Fibroblast of lung (primary cell): ENCODE measurements around the gene FAM20C. TPM values are rescaled to one million over a fixed set of nuclear protein-coding genes. Genes with fewer than 3 reads are reported as not detected.

ENCODE experiments used
- DNase-seq, 2 donors: peaks; one replicate each; pipeline versions ENCODE4 v3.0.0 to v3.0.0-alpha.2; 2010; ENCODE audit warnings: low read depth in 2 of 2
- H2AFZ ChIP-seq: 2 replicates; pipeline ENCODE4 v1.5.1; 2012; ENCODE audit warnings: low read length, control low read depth, inconsistent platforms
- H3K27ac ChIP-seq: 2 replicates; pipeline ENCODE4 v1.5.1; 2011; ENCODE audit warnings: low read length, control low read depth; ENCODE audit not compliant: insufficient read depth
- H3K27me3 ChIP-seq: 2 replicates; pipeline ENCODE4 v1.5.1; 2011; ENCODE audit warnings: mild to moderate bottlenecking, low read length; ENCODE audit not compliant: control insufficient read depth, insufficient read depth
- H3K36me3 ChIP-seq: 2 replicates; pipeline ENCODE4 v1.5.1; 2011; ENCODE audit warnings: low read length; ENCODE audit not compliant: control insufficient read depth, insufficient read depth
- H3K4me1 ChIP-seq: 2 replicates; pipeline ENCODE4 v1.5.1; 2011; ENCODE audit warnings: low read length; ENCODE audit not compliant: control insufficient read depth, insufficient read depth; ENCODE audit errors: extremely low read depth
- H3K4me2 ChIP-seq: 2 replicates; pipeline ENCODE4 v1.5.1; 2011; ENCODE audit warnings: low read length, control low read depth; ENCODE audit not compliant: insufficient read depth; ENCODE audit errors: extremely low read depth
- H3K4me3 ChIP-seq, 4 experiments: fragments of 200-600 bp in 1 of 4; sonication (generic) in 1 of 4; replicated peaks in 1 of 4; 2 replicates each; pipeline ENCODE4 v1.5.1; 2011 to 2016; ENCODE audit warnings: low read length in 4 of 4, low read depth in 3 of 4, mild to moderate bottlenecking in 3 of 4, control low read depth in 2 of 4, inconsistent platforms in 1 of 4, mixed read lengths in 1 of 4; ENCODE audit not compliant: insufficient read depth in 1 of 4; ENCODE audit errors: control extremely low read depth in 1 of 4
- H3K79me2 ChIP-seq: 2 replicates; pipeline ENCODE4 v1.5.1; 2012; ENCODE audit warnings: mild to moderate bottlenecking, low read length, inconsistent platforms; ENCODE audit not compliant: control insufficient read depth, insufficient read depth
- H3K9ac ChIP-seq: 2 replicates; pipeline ENCODE4 v1.5.1; 2011; ENCODE audit warnings: mild to moderate bottlenecking, low read length, control low read depth; ENCODE audit not compliant: insufficient read depth
- H3K9me3 ChIP-seq: 2 replicates; pipeline ENCODE4 v1.5.1; 2012; ENCODE audit warnings: low read depth, low read length; ENCODE audit not compliant: control insufficient read depth, insufficient read depth
- H4K20me1 ChIP-seq: 2 replicates; pipeline ENCODE4 v1.5.1; 2011; ENCODE audit warnings: low read length; ENCODE audit not compliant: control insufficient read depth, insufficient read depth; ENCODE audit errors: extremely low read depth
- CTCF ChIP-seq, 2 donors: IDR thresholded peaks in 1 of 2; conservative IDR thresholded peaks in 1 of 2; 1 replicate in 1 of 2; 2 replicates in 1 of 2; pipeline ENCODE4 v1.5.1; 2011 to 2012; ENCODE audit warnings: low read length in 2 of 2, control low read depth in 1 of 2, inconsistent platforms in 1 of 2, low read depth in 1 of 2, mild to moderate bottlenecking in 1 of 2
- EZH2 ChIP-seq: IDR thresholded peaks from 2 replicates; pipeline ENCODE4 v1.5.1; 2012; ENCODE audit warnings: low read length, control low read depth, mild to moderate bottlenecking; ENCODE audit errors: missing control alignments
- polyA plus RNA-seq, 2 donors: library from polyadenylated mRNA; depleted of rRNA in 1 of 2; stranded (reverse) in 1 of 2; unstranded in 1 of 2; fragments of >200 nt; gene quantifications; 2 replicates each; pipeline ENCODE4 v1.2.1, GENCODE V29; 2011 to 2012; ENCODE audit warnings: missing spikeins in 1 of 2
- total RNA-seq: library from RNA; depleted of rRNA; stranded (reverse); fragments of >200 nt; gene quantifications from 2 replicates; pipeline ENCODE4 v1.2.1, GENCODE V29; 2014

FAM20C gene
- total and polyA plus RNA-seq, 2 donors (not counting 1 experiment from before 2014, with no cell fraction given), result 31.8 to 70.7 TPM

GRCh38 chr7:297611-298374 is 105.4 kb downstream of the FAM20C start:
- no peak for TF ChIP-seq EZH2
- no peak for TF ChIP-seq CTCF (conservative IDR thresholded peaks at IDR 0.05 in 1 of 2, IDR thresholded peaks at IDR 0.05 in 1 of 2; ENCODE audit: low read depth in 1 of 2, low read length in 2 of 2)
- Histone ChIP-seq H3K9me3 (no peaks in the 10 kb centered on the region), H3K79me2 (no peaks in the 10 kb centered on the region), H3K4me2 (no peak overlapping the region), H3K27ac (no peak overlapping the region), H2AFZ (no peak overlapping the region), H3K9ac (no peak overlapping the region), H3K4me1 (no peaks in the 10 kb centered on the region), H4K20me1 (no peaks in the 10 kb centered on the region), H3K27me3 (no peaks in the 10 kb centered on the region), H3K36me3 (no peaks in the 10 kb centered on the region), H3K4me3 (no peak overlapping the region)
- no peak for DNase-seq

GRCh38 chr7:298375-298702 is 106.0 kb downstream of the FAM20C start:
- H4K20me1 ChIP-seq, result no peaks in the 10 kb centered on the region
- H3K4me3 ChIP-seq, result no peak overlapping the region
- no peak overlapping the region for H3K27ac ChIP-seq
- no peaks in the 10 kb centered on the region for H3K4me1 ChIP-seq
- H3K9ac ChIP-seq, result no peak overlapping the region
- H3K27me3 ChIP-seq, result no peaks in the 10 kb centered on the region
- DNase-seq, result no peak
- H3K79me2 ChIP-seq, result no peaks in the 10 kb centered on the region
- no peaks in the 10 kb centered on the region for H3K36me3 ChIP-seq
- H3K9me3 ChIP-seq, result no peaks in the 10 kb centered on the region
- TF ChIP-seq CTCF (conservative IDR thresholded peaks at IDR 0.05 in 1 of 2, IDR thresholded peaks at IDR 0.05 in 1 of 2; ENCODE audit: low read depth in 1 of 2, low read length in 2 of 2), result no peak
- no peak for TF ChIP-seq EZH2
- H2AFZ ChIP-seq, result no peak overlapping the region
- no peak overlapping the region for H3K4me2 ChIP-seq

- H3K27me3 ChIP-seq, result no peaks in the 10 kb centered on the region
- no peak overlapping the region for H3K4me3 ChIP-seq
- H3K9ac ChIP-seq, result no peak overlapping the region
- no peaks in the 10 kb centered on the region for H3K36me3 ChIP-seq
- TF ChIP-seq EZH2 (no peak), CTCF (conservative IDR thresholded peaks at IDR 0.05 in 1 of 2, IDR thresholded peaks at IDR 0.05 in 1 of 2; ENCODE audit: low read depth in 1 of 2, low read length in 2 of 2) (no peak)
- no peak overlapping the region for H3K27ac ChIP-seq
- H2AFZ ChIP-seq, result no peak overlapping the region
- H4K20me1 ChIP-seq, result no peaks in the 10 kb centered on the region
- no peaks in the 10 kb centered on the region for H3K79me2 ChIP-seq
- no peak overlapping the region for H3K4me2 ChIP-seq
- H3K4me1 ChIP-seq, result no peaks in the 10 kb centered on the region
- DNase-seq, result no peak
- no peaks in the 10 kb centered on the region for H3K9me3 ChIP-seq
Measured at GRCh38 chr7:298743-299142, 106.4 kb downstream of the FAM20C start.
